ENCODE measurements around the gene TMEM163.
A peak's percentile ranks its signal among the peaks of the same experiment; 100 is the strongest.
"Not testable (repeated sequence)": the region's sequence is repeated elsewhere in the genome, so short reads cannot be mapped to it uniquely, and the experiment has no call there.

The TMEM163 gene

GRCh38 chr2:134718817-134719814 is at the start of gene TMEM163:
TMEM163 (minus strand) TSS chr2:134719000.
- FAIRE-seq (no peak), DNase-seq (ENCODE audit: insufficient read length, low spot score) (peak; percentile 19)

DNA sequence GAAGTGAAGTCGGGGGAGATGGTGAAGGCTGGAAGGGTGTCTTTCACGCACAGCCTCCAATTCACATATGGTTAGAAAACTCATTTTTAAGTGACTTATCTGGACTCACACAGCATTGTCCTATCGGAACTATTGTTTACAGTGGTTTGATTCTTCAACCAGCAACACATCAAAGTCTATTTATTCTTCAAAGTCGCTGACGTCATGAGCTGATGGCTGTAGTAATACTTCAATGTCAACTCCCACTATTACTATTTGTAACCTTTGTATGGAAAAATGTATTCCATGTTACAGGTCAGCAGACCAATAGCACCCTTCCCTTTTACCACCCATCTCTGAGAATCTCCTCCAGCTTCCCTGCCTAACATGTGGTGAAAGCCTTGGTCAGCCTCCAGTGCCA is 47.8 kb upstream of the TMEM163 start:
- no peak for DNase-seq (ENCODE audit: insufficient read length, low spot score)
- FAIRE-seq: no peak

- DNase-seq (ENCODE audit: insufficient read length, low spot score) (no peak), FAIRE-seq (no peak)
Measured at GRCh38 chr2:134765987-134766386, 47.2 kb upstream of the TMEM163 start.

- no peak for FAIRE-seq
Measured at GRCh38 chr2:134764164-134764563, 45.4 kb upstream of the TMEM163 start.

DNA sequence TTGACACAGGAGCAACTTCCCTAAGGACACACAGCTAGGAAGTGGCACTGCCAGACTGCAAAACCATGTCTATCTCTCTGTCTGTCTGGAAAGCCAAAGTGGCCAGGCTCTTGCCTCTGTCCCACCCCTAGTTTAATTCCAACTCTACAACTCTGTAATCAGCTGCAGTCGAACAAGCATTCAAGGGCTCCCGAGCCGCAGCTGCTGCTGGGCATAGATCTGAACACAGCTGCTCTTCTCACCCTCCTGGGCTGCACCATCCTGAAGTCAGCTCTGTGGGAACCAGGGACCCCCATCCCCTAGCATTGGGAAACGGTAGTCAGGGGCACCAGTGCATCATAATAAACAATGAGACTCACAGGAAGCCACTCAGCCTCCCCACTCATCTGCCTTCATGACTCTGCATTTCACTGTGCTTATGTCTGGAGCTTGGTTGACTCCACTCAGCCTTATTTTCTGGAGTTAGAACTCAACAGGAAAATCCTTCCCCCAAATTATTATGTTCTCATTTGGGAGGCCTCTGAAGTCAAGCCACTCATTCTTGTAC is 44.4 kb upstream of the TMEM163 start:
- FAIRE-seq (no peak), DNase-seq (ENCODE audit: insufficient read length, low spot score) (no peak)

More at GRCh38 chr2:134764164-134764563, 45.4 kb upstream of the TMEM163 start:
- DNase-seq (ENCODE audit: insufficient read length, low spot score): no peak

- no peak for FAIRE-seq
- no peak for DNase-seq (ENCODE audit: insufficient read length, low spot score)
Measured at GRCh38 chr2:134762508-134762907, 43.7 kb upstream of the TMEM163 start.

- DNase-seq (ENCODE audit: insufficient read length, low spot score) (no peak), FAIRE-seq (no peak)
Measured at GRCh38 chr2:134760385-134760784, 41.6 kb upstream of the TMEM163 start.

- DNase-seq (ENCODE audit: insufficient read length, low spot score): no peak
- peak; percentile 86 for FAIRE-seq
Measured at GRCh38 chr2:134758633-134759032, 39.8 kb upstream of the TMEM163 start.

DNA sequence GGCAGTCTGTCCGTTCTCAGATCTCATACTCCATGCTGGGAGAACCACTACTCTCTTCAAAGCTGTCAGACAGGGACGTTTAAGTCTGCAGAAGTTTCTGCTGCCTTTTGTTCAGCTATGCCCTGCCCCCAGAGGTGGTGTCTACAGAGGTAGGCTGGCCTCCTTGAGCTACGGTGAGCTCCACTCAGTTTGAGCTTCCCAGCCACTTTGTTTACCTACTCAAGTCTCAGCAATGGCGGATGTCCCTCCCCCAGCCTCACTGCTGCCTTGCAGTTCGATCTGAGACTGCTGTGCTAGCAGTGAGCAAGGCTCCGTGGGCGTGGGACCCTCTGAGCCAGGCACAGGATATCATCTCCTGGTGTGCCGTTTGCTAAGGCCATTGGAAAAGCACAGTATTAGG is 33.2 kb upstream of the TMEM163 start:
- FAIRE-seq: not testable (repeated sequence)

GRCh38 chr2:134745546-134745945 is 26.7 kb upstream of the TMEM163 start:
- DNase-seq (ENCODE audit: insufficient read length, low spot score) (no peak), FAIRE-seq (no peak)

More for the DNA sequence above, 33.2 kb upstream of the TMEM163 start:
- DNase-seq (ENCODE audit: insufficient read length, low spot score): not testable (repeated sequence)

- DNase-seq (ENCODE audit: insufficient read length, low spot score) (no peak), FAIRE-seq (no peak)
Measured at GRCh38 chr2:134745023-134745422, 26.2 kb upstream of the TMEM163 start.

DNA sequence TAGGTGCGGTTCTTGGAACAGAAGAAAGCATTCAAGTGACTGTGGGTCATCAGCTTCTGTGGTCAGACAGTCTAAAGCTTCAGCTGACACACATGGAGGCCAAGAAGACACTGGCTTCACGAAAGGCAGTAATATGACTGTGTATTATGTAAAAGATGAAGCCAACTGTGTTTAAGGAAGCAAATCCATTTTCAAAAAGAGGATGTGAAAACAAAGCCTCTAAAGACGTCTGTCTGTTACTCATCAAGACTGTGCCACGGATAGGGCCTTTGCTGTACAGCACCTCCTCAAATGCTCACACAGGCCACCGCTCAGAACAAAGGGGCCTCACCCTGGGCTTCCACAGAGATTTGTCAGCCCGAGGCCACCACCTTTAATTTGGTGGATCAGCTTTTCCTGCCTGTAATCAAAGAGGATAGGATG is 21.1 kb upstream of the TMEM163 start:
- DNase-seq (ENCODE audit: insufficient read length, low spot score) (peak; percentile 54), FAIRE-seq (peak; percentile 98)

DNA sequence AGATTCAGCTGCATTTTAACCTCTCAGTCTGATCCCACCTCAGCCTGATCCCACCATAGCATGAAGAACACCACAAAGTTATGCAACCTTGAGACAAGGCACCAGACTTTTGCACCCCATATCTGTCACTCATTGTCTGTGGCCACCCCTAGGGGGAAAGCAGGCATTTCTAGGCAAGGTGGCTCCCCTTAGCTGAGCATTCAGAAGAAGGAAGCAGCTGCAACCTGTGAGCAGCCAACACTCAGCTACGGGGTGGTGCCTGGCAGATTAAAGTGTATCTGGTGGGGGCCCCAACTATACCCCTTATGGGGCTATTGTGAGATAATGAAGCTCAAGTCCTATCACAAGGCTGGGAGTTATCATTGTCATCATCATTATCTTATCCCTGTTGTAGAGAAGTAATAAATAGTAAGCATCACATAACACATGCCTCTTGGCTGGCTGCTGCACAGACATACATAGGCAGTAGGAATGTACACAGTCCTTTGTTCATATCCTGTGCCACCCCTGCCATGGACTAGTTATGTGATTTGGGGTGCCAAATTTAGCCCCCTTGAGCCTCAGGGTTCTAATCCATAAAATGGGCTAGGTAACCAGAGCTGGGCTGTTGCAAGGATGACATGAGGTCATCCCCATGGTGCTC is 20.6 kb upstream of the TMEM163 start:
- peak; percentile 23 for FAIRE-seq
- DNase-seq (ENCODE audit: insufficient read length, low spot score): no peak

DNA sequence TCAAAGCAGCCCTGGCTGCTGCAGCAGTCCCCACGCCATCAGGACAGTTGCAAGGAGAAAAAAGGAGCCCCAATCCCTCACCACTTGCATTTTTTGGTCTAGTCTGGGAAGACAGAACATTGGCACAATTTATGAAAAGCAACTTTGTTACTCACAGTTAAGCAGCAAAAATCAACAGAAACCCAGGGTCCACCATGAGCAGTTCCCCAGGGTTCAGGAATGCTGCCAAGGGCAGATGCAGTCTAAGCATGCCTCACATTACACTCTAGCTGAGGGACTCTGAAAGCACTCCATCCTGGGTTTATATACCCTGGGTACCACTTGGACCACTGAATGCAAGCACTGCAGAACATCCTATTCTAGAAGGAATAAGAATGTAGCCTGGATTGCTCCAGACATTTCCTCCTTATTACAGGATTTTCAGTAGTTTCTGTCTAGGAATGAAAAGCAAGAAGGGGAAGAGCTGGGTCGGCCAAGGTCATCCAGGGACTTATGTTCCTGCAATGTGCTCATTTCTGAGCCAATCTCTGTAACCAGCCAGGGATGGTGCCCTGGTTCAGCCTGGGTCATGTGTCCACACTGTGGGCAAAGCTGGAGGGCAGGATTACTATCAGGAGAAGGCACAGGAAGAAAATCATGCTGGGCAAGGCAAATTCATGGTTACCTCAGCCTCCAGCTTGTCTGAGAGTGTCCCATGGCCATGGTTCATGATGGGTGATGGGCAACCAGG is 19.5 kb upstream of the TMEM163 start:
- no peak for DNase-seq (ENCODE audit: insufficient read length, low spot score)
- FAIRE-seq: no peak

- DNase-seq (ENCODE audit: insufficient read length, low spot score): no peak
- peak; percentile 76 for FAIRE-seq
Measured at GRCh38 chr2:134737671-134738070, 18.9 kb upstream of the TMEM163 start.

DNA sequence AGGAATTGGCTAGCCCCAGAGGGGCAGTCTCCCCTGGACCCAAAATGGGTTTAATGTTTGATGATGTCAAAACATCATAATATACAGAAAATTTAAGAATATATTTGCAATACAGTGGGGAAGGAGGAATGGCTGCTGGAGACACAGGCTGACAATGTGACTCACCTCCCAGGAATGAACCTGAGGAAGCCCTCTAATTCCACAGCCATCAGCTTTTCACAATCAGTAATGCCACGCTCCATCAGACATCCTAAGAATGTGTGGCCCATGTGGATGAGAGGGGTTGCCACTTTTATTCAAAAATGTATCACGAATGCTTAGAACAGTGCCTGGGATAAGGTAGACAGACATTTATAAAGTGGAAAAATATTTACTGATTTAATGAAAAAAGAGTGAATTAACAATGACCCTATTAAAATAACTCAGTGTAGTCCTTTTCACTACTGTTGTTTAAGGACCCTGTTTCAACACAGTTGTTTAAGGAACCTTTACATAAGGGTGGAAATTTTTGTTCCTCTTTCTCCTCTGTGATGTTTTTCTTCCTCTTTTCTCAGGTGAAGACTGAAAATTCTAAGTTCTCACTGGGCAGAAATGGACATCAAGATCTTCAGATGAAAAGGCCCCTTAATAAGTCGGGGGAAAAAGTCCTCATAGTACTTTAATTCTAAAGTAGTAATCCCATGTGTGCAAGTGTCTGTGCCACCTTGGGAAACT is 17.5 kb upstream of the TMEM163 start:
- no peak for DNase-seq (ENCODE audit: insufficient read length, low spot score)

DNA sequence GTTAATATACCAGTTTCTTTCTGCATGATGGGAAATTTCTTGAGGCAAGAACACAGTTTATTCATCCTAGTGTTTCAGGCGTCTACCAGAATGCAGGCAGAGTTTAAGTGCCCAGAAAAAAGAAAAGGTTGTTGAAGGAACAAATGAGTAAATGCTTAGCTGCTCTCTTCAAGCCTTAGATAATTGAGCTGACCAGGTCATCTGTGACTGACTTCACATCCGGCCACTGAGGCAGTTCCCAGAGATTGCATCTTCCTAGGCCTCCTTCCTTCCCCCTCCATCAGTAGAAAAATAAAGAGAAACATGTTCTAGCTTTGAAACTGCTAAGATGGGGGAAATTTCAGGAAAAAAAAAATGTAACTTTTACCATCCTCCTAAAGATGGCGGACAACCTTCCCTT is 9.4 kb upstream of the TMEM163 start:
- DNase-seq (ENCODE audit: insufficient read length, low spot score): no peak
- FAIRE-seq: no peak

More for the DNA sequence above, 17.5 kb upstream of the TMEM163 start:
- peak; percentile 77 for FAIRE-seq

GRCh38 chr2:134727385-134727784 is 8.6 kb upstream of the TMEM163 start:
- FAIRE-seq: no peak
- no peak for DNase-seq (ENCODE audit: insufficient read length, low spot score)

GRCh38 chr2:134726645-134727044 is 7.8 kb upstream of the TMEM163 start:
- DNase-seq (ENCODE audit: insufficient read length, low spot score) (no peak), FAIRE-seq (no peak)

- DNase-seq (ENCODE audit: insufficient read length, low spot score) (no peak), FAIRE-seq (no peak)
Measured at GRCh38 chr2:134725876-134726275, 7.1 kb upstream of the TMEM163 start.

All from GM19239 (cell line).